Measurements from ENCODE around the gene TSNAX.

TSNAX gene

DNA sequence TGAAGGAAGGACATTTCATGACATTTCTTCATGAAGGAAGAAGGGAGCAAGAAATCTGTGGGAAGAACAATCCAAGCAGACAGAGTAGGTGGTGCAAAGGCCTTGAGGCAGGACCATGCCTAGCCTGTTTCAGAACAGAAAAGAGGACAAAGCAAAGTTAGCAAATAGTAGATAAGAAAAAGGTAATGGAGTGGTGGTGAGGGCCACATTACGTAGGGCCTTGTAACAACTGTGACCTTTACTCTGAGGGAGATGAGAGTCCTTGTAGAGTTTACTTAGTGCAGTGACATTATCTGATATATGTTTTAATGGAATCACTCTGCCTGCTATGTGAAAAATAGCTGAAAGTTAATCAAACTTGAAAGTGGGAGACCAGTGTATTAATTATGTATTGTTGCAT is 6.4 kb upstream of the TSNAX start:
- Histone ChIP-seq H3K27me3 (ENCODE audit: insufficient read depth, low read length) (no peaks in the 10 kb centered on the region), H3K36me3 (ENCODE audit: insufficient read depth, low read depth, low read length) (no peaks in the 10 kb centered on the region), H3K27ac (ENCODE audit: low read length) (no peak overlapping the region), H3K9ac (ENCODE audit: low read depth, low read length) (no peak overlapping the region), H3K4me3 (ENCODE audit: low read length) (no peak overlapping the region), H3K4me1 (ENCODE audit: insufficient read depth, low read length) (peaks cover 8% of the 10 kb centered on the region; the same call in 1 of the 2 replicates), H3K9me3 (ENCODE audit: insufficient read depth, low read depth, low read length) (no peaks in the 10 kb centered on the region; the same call in 1 of the 2 replicates)

GRCh38 chr1:231522931-231523642 is 5.4 kb upstream of the TSNAX start:
- Histone ChIP-seq H3K9me3 (ENCODE audit: insufficient read depth, low read depth, low read length) (no peaks in the 10 kb centered on the region; the same call in 1 of the 2 replicates), H3K27me3 (ENCODE audit: insufficient read depth, low read length) (no peaks in the 10 kb centered on the region), H3K4me1 (ENCODE audit: insufficient read depth, low read length) (peaks cover 8% of the 10 kb centered on the region; the same call in 1 of the 2 replicates), H3K9ac (ENCODE audit: low read depth, low read length) (no peak overlapping the region), H3K4me3 (ENCODE audit: low read length) (no peak overlapping the region), H3K27ac (ENCODE audit: low read length) (no peak overlapping the region), H3K36me3 (ENCODE audit: insufficient read depth, low read depth, low read length) (no peaks in the 10 kb centered on the region)

DNA sequence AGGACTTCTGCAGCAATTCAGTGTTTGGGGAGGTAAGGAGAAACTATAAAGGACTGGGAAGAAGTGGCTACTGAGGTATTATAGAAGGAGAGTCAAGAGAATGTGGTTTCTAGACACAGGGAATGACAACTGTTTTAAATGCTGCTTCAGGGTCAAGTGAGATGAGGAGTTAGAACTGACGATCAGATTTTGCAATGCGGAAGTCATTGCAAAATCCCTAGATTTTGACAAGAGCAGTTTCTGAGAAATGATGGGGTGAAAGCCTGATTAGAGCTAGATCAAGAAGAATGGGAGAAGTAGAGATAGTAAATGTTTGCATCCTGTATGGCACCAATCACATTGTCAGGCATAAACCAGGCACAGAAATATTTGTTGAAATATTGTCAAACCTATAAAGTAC is 4.7 kb upstream of the TSNAX start:
- no peak overlapping the region for H3K9ac ChIP-seq (ENCODE audit: low read depth, low read length)
- peaks cover 8% of the 10 kb centered on the region; the same call in 1 of the 2 replicates for H3K4me1 ChIP-seq (ENCODE audit: insufficient read depth, low read length)
- H3K27ac ChIP-seq (ENCODE audit: low read length) = no peak overlapping the region
- no peaks in the 10 kb centered on the region for H3K36me3 ChIP-seq (ENCODE audit: insufficient read depth, low read depth, low read length)
- no peaks in the 10 kb centered on the region for H3K27me3 ChIP-seq (ENCODE audit: insufficient read depth, low read length)
- H3K9me3 ChIP-seq (ENCODE audit: insufficient read depth, low read depth, low read length) = no peaks in the 10 kb centered on the region
- no peak overlapping the region for H3K4me3 ChIP-seq (ENCODE audit: low read length)

DNA sequence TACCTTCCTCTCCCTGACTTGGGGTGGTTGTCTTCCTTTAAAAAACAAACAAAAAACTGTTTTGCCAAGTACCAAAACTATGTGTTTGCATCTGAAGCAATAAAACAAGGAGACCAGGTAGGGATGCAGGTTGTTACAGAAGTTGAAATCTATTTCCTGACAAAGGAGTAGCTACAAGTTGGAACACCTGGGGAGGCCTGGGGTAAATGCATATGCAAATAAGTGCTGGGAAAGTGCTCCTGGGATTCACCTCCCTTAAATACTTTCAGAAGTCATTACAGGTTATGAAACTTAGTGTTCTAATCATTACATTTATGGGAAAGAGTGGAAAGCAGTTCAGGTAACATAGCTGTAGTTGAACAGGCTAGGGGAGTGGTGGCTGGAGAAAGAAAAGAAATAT is 1.9 kb upstream of the TSNAX start:
- peaks cover 8% of the 10 kb centered on the region; the same call in 1 of the 2 replicates for H3K4me1 ChIP-seq (ENCODE audit: insufficient read depth, low read length)
- H3K9ac ChIP-seq (ENCODE audit: low read depth, low read length) = peak overlapping the region; percentile 47; the same call in 1 of the 2 replicates
- H3K27ac ChIP-seq (ENCODE audit: low read length) = no peak overlapping the region
- H3K36me3 ChIP-seq (ENCODE audit: insufficient read depth, low read depth, low read length) = peaks cover 11% of the 10 kb centered on the region
- H3K27me3 ChIP-seq (ENCODE audit: insufficient read depth, low read length) = no peaks in the 10 kb centered on the region
- no peaks in the 10 kb centered on the region for H3K9me3 ChIP-seq (ENCODE audit: insufficient read depth, low read depth, low read length)
- H3K4me3 ChIP-seq (ENCODE audit: low read length) = peak overlapping the region; percentile 46; the same call in 1 of the 2 replicates

DNA sequence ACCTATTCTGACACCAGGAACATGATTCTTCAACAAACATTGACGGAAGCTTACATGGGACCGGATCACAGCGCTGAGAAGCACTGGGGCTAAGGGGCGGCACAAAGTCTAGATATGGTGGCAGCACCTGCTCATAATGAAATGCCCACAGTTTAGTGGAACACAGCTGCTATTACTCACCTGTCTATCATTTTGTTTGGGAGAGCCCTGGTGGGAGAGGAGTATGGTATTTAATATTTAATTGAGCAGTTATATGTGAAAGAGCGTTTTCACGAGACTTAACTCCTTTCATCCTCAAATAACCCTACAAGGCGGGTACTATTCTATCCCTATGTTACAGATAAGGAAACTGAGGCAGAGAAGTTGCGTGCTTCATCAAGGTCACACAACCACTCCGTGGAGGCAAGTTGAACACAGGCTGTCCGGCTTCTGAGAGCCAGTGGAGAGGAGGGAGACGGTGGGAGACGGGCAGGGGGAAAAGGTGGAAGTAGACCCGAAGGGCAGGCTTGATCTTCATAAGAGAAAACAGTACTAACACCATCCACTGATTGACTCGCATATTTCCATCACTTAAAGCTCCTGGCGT is 790 bp upstream of the TSNAX start:
- no peaks in the 10 kb centered on the region for H3K27me3 ChIP-seq (ENCODE audit: insufficient read depth, low read length)
- peaks cover 15% of the 10 kb centered on the region for H3K36me3 ChIP-seq (ENCODE audit: insufficient read depth, low read depth, low read length)
- peak overlapping the region; percentile 97; the same call in 1 of the 2 replicates for H3K9ac ChIP-seq (ENCODE audit: low read depth, low read length)
- peak overlapping the region; percentile 94 for H3K4me3 ChIP-seq (ENCODE audit: low read length)
- peaks cover 8% of the 10 kb centered on the region; the same call in 1 of the 2 replicates for H3K4me1 ChIP-seq (ENCODE audit: insufficient read depth, low read length)
- no peak overlapping the region for H3K27ac ChIP-seq (ENCODE audit: low read length)
- no peaks in the 10 kb centered on the region for H3K9me3 ChIP-seq (ENCODE audit: insufficient read depth, low read depth, low read length)

DNA sequence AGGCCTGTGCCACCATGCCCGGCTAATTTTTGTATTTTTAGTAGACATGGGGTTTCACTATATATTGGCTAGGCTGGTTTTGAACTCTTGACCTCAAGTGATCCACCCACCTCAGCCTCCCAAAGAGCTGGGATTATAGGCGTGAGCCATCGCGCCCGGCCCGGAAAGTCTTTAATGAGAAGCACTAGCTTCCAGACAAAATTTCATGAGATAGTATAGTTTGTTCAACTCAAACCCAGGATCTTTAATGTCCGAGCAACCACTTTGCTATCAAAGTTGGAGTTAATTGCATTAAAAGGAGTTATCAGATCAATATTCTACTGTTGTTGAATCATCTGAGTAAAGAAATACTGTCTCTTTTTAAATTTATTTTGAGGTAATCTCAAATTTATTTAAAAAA is 4.8 kb downstream of the TSNAX start:
- Histone ChIP-seq H3K4me3 (ENCODE audit: low read length) (no peak overlapping the region), H3K27me3 (ENCODE audit: insufficient read depth, low read length) (no peaks in the 10 kb centered on the region), H3K36me3 (ENCODE audit: insufficient read depth, low read depth, low read length) (peaks cover 60% of the 10 kb centered on the region), H3K27ac (ENCODE audit: low read length) (no peak overlapping the region), H3K9me3 (ENCODE audit: insufficient read depth, low read depth, low read length) (no peaks in the 10 kb centered on the region), H3K9ac (ENCODE audit: low read depth, low read length) (no peak overlapping the region), H3K4me1 (ENCODE audit: insufficient read depth, low read length) (no peaks in the 10 kb centered on the region)

GRCh38 chr1:231534703-231535159 is 6.3 kb downstream of the TSNAX start:
- peaks cover 72% of the 10 kb centered on the region for H3K36me3 ChIP-seq (ENCODE audit: insufficient read depth, low read depth, low read length)
- H3K9me3 ChIP-seq (ENCODE audit: insufficient read depth, low read depth, low read length) = no peaks in the 10 kb centered on the region
- H3K27me3 ChIP-seq (ENCODE audit: insufficient read depth, low read length) = no peaks in the 10 kb centered on the region
- no peak overlapping the region for H3K9ac ChIP-seq (ENCODE audit: low read depth, low read length)
- no peak overlapping the region for H3K4me3 ChIP-seq (ENCODE audit: low read length)
- no peak overlapping the region for H3K27ac ChIP-seq (ENCODE audit: low read length)
- H3K4me1 ChIP-seq (ENCODE audit: insufficient read depth, low read length) = no peaks in the 10 kb centered on the region

- no peak overlapping the region for H3K27ac ChIP-seq (ENCODE audit: low read length)
These were observed 7.6 kb downstream of the TSNAX start for GRCh38 chr1:231536099-231536498.

DNA sequence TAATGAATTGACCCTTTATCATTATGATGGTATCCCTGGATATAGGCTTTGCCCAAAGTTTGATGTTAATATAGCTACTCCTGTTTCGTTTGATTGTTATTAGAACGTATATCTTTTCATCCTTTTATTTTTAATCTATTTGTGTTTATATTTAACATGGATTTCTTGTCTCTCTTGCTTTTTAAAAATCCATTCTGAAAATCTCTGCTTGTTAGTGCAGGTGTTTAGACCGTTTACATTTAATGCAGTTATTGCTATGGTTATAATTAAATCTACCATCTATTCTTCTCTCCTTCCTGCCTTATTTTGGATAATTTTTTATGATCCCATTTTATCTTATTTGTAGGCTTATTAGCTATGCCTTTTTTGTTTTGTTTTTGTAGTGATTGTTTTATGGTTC is 12.4 kb downstream of the TSNAX start:
- Histone ChIP-seq H3K27me3 (ENCODE audit: insufficient read depth, low read length) (no peaks in the 10 kb centered on the region), H3K9ac (ENCODE audit: low read depth, low read length) (no peak overlapping the region), H3K4me1 (ENCODE audit: insufficient read depth, low read length) (no peaks in the 10 kb centered on the region), H3K27ac (ENCODE audit: low read length) (no peak overlapping the region), H3K36me3 (ENCODE audit: insufficient read depth, low read depth, low read length) (peaks cover 79% of the 10 kb centered on the region), H3K9me3 (ENCODE audit: insufficient read depth, low read depth, low read length) (no peaks in the 10 kb centered on the region), H3K4me3 (ENCODE audit: low read length) (no peak overlapping the region)

More at GRCh38 chr1:231536099-231536498, 7.6 kb downstream of the TSNAX start:
- Histone ChIP-seq H3K27me3 (ENCODE audit: insufficient read depth, low read length) (no peaks in the 10 kb centered on the region), H3K4me1 (ENCODE audit: insufficient read depth, low read length) (no peaks in the 10 kb centered on the region), H3K36me3 (ENCODE audit: insufficient read depth, low read depth, low read length) (peaks cover 77% of the 10 kb centered on the region), H3K9me3 (ENCODE audit: insufficient read depth, low read depth, low read length) (no peaks in the 10 kb centered on the region), H3K4me3 (ENCODE audit: low read length) (no peak overlapping the region), H3K9ac (ENCODE audit: low read depth, low read length) (no peak overlapping the region)

GRCh38 chr1:231541842-231542241 is 13.4 kb downstream of the TSNAX start:
- peaks cover 69% of the 10 kb centered on the region for H3K36me3 ChIP-seq (ENCODE audit: insufficient read depth, low read depth, low read length)
- no peak overlapping the region for H3K27ac ChIP-seq (ENCODE audit: low read length)
- H3K4me3 ChIP-seq (ENCODE audit: low read length) = no peak overlapping the region

GRCh38 chr1:231544943-231545592 is 16.6 kb downstream of the TSNAX start:
- Histone ChIP-seq H3K9ac (ENCODE audit: low read depth, low read length) (no peak overlapping the region), H3K4me3 (ENCODE audit: low read length) (no peak overlapping the region), H3K27ac (ENCODE audit: low read length) (no peak overlapping the region), H3K36me3 (ENCODE audit: insufficient read depth, low read depth, low read length) (peaks cover 40% of the 10 kb centered on the region), H3K4me1 (ENCODE audit: insufficient read depth, low read length) (peaks cover 2% of the 10 kb centered on the region; the same call in 1 of the 2 replicates), H3K9me3 (ENCODE audit: insufficient read depth, low read depth, low read length) (no peaks in the 10 kb centered on the region), H3K27me3 (ENCODE audit: insufficient read depth, low read length) (no peaks in the 10 kb centered on the region)

More at GRCh38 chr1:231541842-231542241, 13.4 kb downstream of the TSNAX start:
- Histone ChIP-seq H3K27me3 (ENCODE audit: insufficient read depth, low read length) (no peaks in the 10 kb centered on the region), H3K9ac (ENCODE audit: low read depth, low read length) (no peak overlapping the region), H3K9me3 (ENCODE audit: insufficient read depth, low read depth, low read length) (no peaks in the 10 kb centered on the region), H3K4me1 (ENCODE audit: insufficient read depth, low read length) (no peaks in the 10 kb centered on the region)

All from iPS-20b (cell line).